Left lung (tissue), 10 donors: ENCODE results near the gene HYI. TPM values are rescaled to one million over a fixed set of nuclear protein-coding genes. Genes with fewer than 3 reads are reported as not detected.

Experiments used
- ATAC-seq: fragments of 200-7000 bp; cut with Tn5 transposase; one replicate; pipeline ENCODE4 v1.9.1; 2020; ENCODE audit warnings: moderate library complexity
- DNase-seq, 4 donors: peaks; one replicate each; pipeline ENCODE4 v3.0.0-alpha.2; 2013 to 2020
- H3K27ac ChIP-seq, 2 donors: fragments of 200-600 bp; sonication (generic) in 1 of 2; one replicate each; pipeline versions ENCODE4 v1.5.0 to v1.8.0; 2020 to 2021
- H3K27me3 ChIP-seq, 2 donors: fragments of 200-600 bp; sonication (generic) in 1 of 2; one replicate each; pipeline versions ENCODE4 v1.5.0 to v1.8.0; 2020 to 2021
- H3K36me3 ChIP-seq, 2 donors: fragments of 200-600 bp; sonication (generic) in 1 of 2; one replicate each; pipeline versions ENCODE4 v1.5.0 to v1.8.0; 2020 to 2021
- H3K4me1 ChIP-seq, 2 donors: fragments of 200-600 bp; one replicate each; pipeline ENCODE4 v1.8.0; 2021
- H3K4me3 ChIP-seq, 2 donors: fragments of 200-600 bp; sonication (generic) in 1 of 2; one replicate each; pipeline versions ENCODE4 v1.5.0 to v1.8.0; 2020 to 2021; ENCODE audit warnings: mild to moderate bottlenecking in 1 of 2
- H3K9me3 ChIP-seq, 2 donors: fragments of 200-600 bp; sonication (generic) in 1 of 2; one replicate each; pipeline versions ENCODE4 v1.5.0 to v1.8.0; 2020 to 2021
- intact Hi-C, 2 donors: fragments of 100-400 bp; cut with DNase I; formaldehyde crosslinking; loops; one replicate each; pipeline versions ENCODE4 v1.11.2 to v1.14.2; 2022
- polyA plus RNA-seq, 6 donors: library from polyadenylated mRNA; unstranded; fragments of 120-200 nt; gene quantifications; one replicate each; pipeline ENCODE4 v1.2.1, GENCODE V29; 2013; ENCODE audit not compliant: insufficient read length in 6 of 6
- total RNA-seq, 2 donors: library from RNA; stranded (reverse); fragmentation: NEBNext Ultra II Directional; extraction: Animal tissue kit (Norgen Biotek cat#: 25700); gene quantifications; one replicate each; pipeline ENCODE4 v1.2.1, GENCODE V29; 2021
- TF ChIP-seq, protein P1 (sequence below), 2 donors: fragments of 200-600 bp; sonication (generic) in 1 of 2; IDR thresholded peaks; one replicate each; pipeline versions ENCODE4 v1.5.0 to v1.8.0; 2021; ENCODE audit warnings: antibody characterized with exemption in 2 of 2
- donor health status: DM: no; HTN: yes; CAD: no.
- donor health status: DM: no; HTN: no; CAD: no.

The HYI gene
- total and polyA plus RNA-seq, 8 donors: 42.5 to 60.2 (median 48.9) TPM

DNA sequence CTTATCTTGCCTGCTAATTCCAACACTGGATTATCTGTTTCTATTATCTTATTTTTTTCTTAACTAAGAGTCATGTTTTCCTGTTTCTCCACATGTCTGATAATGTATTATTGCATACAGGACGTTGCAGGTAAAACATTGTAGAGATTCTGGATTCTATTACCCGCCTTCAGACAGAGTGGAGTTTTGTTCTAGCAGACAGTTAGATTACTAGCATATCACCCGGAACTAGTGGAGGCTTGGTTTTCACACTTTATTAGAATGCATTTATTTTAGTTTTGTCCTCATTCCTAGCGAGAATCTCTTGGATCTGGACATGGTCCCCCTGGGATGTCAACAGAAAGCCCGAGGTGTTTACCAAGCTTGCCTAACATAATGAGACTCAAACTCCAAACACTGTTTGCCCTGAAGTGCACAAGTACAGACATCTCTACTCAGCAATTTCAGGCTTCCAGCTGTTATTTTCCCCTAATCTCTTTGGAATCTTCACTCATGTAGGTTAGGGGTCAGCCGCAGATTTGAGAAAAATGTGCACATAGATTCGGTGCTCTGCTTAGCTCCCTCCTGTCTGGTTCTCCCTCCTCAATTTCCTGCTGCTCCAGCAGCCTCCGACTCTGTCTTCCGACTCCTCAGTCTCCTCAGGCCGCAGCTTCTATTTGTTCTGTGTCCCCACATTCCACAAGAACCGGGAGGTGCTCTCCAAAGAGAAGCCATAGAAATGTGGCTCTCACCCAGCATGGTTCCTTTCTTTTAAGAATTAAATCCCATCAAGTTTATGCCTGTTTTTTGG is 40.1 kb upstream of the HYI start:
- Histone ChIP-seq H3K36me3 (no peaks in the 10 kb centered on the region), H3K27me3 (no peaks in the 10 kb centered on the region), H3K9me3 (peaks cover 0 to 31% of the 10 kb centered on the region in 2 donors), H3K4me3 (no peak overlapping the region), H3K4me1 (peaks cover 8 to 10% of the 10 kb centered on the region in 2 donors), H3K27ac (peak overlapping the region in 1 of 2 donors; percentile 28)
- peak in 1 of 4 donors; percentile 44 for DNase-seq
- intact Hi-C loops: no loop called here
- peak; percentile 56 for ATAC-seq
- TF ChIP-seq, protein P1, sequence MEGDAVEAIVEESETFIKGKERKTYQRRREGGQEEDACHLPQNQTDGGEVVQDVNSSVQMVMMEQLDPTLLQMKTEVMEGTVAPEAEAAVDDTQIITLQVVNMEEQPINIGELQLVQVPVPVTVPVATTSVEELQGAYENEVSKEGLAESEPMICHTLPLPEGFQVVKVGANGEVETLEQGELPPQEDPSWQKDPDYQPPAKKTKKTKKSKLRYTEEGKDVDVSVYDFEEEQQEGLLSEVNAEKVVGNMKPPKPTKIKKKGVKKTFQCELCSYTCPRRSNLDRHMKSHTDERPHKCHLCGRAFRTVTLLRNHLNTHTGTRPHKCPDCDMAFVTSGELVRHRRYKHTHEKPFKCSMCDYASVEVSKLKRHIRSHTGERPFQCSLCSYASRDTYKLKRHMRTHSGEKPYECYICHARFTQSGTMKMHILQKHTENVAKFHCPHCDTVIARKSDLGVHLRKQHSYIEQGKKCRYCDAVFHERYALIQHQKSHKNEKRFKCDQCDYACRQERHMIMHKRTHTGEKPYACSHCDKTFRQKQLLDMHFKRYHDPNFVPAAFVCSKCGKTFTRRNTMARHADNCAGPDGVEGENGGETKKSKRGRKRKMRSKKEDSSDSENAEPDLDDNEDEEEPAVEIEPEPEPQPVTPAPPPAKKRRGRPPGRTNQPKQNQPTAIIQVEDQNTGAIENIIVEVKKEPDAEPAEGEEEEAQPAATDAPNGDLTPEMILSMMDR (IDR thresholded peaks at IDR 0.05): no peak

DNA sequence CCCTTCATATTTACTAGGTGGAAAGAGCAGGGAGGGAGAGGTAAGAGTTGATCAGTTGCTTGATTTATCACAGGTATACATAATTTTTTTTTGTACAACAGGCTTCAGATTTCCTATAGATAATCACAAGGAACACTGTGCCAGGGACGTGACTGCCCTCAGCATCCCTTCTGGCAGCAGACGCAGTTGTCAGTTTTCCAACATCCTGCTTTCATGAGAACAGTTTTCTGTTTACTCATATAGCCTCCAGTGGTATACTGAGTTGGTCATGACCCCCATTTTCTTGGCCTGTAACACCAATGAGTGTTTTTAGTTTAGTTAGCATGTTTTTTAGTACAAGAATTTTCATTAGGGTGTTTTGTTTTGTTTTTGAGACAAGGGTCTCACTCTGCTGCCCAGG is 39.1 kb upstream of the HYI start:
- Histone ChIP-seq H3K27ac (peak overlapping the region in 1 of 2 donors; percentile 8), H3K27me3 (no peaks in the 10 kb centered on the region), H3K4me1 (peaks cover 8 to 10% of the 10 kb centered on the region in 2 donors), H3K4me3 (no peak overlapping the region), H3K9me3 (peaks cover 0 to 41% of the 10 kb centered on the region in 2 donors), H3K36me3 (no peaks in the 10 kb centered on the region)
- peak in 1 of 4 donors; percentile 52 for DNase-seq
- intact Hi-C loops: no loop called here
- TF ChIP-seq, protein P1 (IDR thresholded peaks at IDR 0.05): no peak
- ATAC-seq: no peak

- Histone ChIP-seq H3K27ac (no peak overlapping the region), H3K27me3 (no peaks in the 10 kb centered on the region), H3K36me3 (no peaks in the 10 kb centered on the region), H3K4me1 (peaks cover 8 to 10% of the 10 kb centered on the region in 2 donors), H3K9me3 (peaks cover 0 to 52% of the 10 kb centered on the region in 2 donors), H3K4me3 (no peak overlapping the region)
- no peak for ATAC-seq
- intact Hi-C loops: no loop called here
- TF ChIP-seq, protein P1 (IDR thresholded peaks at IDR 0.05): no peak
- no peak for DNase-seq
Measured at GRCh38 chr1:43491061-43491460, 37.3 kb upstream of the HYI start.

DNA sequence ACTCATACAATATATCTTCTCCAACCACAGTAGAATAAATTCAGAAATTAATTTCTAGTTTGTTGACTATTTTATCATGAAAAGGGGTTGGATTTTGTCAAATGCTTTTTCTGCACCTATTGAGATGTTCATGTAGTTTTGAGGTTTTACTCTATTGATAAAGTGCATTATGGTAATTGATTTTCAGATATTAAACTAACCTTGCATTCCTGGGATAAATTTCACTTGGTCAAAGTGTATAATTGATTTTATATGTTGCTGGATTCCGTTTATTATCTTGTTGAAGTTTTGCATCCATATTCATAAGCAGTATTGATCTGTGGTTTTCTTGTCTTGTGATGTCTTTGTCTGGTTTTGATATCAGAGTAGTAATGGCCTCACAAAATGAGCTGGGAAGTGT is 34.4 kb upstream of the HYI start:
- no peak for ATAC-seq

GRCh38 chr1:43484367-43484766 is 30.6 kb upstream of the HYI start:
- TF ChIP-seq, protein P1 (IDR thresholded peaks at IDR 0.05): no peak
- ATAC-seq: no peak
- H3K27me3 ChIP-seq: no peaks in the 10 kb centered on the region
- H3K27ac ChIP-seq: no peak overlapping the region
- H3K4me3 ChIP-seq: no peak overlapping the region
- intact Hi-C loops: no loop called here
- H3K36me3 ChIP-seq: no peaks in the 10 kb centered on the region
- no peak for DNase-seq
- H3K4me1 ChIP-seq: no peaks in the 10 kb centered on the region
- peaks cover 0 to 26% of the 10 kb centered on the region in 2 donors for H3K9me3 ChIP-seq

More for the DNA sequence above, 34.4 kb upstream of the HYI start:
- no peak overlapping the region for H3K27ac ChIP-seq
- intact Hi-C loops: no loop called here
- H3K36me3 ChIP-seq: no peaks in the 10 kb centered on the region
- H3K4me1 ChIP-seq: no peaks in the 10 kb centered on the region
- no peak for DNase-seq
- peaks cover 0 to 52% of the 10 kb centered on the region in 2 donors for H3K9me3 ChIP-seq
- no peak overlapping the region for H3K4me3 ChIP-seq
- TF ChIP-seq, protein P1 (IDR thresholded peaks at IDR 0.05): no peak
- H3K27me3 ChIP-seq: no peaks in the 10 kb centered on the region
